ENCODE results near the gene S100A3.

The S100A3 gene

DNA sequence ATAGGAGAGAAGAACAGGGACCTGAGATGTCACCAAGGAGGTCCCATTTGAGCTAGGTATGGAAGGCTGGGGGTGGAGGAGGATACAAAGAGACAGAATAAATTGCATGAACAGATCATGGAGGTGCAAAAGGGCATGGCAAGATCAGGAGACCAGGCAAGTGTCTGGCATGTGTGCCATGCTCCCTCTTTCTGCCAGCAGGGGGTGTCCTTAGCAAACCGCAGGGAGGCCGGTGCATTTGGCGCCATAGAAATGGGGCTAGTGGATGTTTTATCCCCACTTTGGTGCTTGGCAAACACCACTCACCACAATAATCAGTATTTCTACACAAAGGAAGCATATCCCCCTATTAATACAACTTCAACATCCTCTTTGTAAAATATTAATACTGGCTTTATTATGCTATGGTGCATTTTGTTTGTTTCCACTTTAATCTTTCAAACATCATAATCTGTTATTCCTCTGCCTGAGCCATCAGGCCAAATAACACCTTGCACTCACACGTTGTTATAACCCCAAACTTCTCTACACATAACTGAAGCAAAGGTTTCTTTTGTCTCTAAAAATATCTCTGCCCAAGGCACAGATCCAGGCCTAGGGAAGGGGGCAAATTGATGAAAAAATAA is 39.2 kb downstream of the S100A3 start:
- DNase-seq (ENCODE audit: low spot score), result no peak

DNA sequence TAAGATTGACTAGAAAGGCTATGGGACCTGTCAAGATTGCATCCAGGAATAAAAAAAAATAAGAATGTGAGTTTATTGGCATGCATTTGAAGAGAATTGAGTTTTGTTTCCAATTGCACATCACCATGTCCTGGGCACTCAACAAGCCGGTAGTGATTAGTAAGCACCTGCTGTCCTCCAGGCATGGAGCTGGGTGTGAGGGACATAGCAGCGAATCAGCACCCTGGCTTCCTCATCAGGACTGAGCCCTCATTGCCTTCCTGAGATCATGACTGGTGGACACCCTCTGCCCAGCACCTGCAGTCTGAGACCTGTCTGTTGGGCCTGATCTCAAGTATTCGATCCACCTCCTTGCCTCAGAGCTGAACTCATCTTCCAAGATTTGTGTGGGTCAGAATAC is 40.0 kb downstream of the S100A3 start:
- DNase-seq (ENCODE audit: low spot score), result no peak

- no peak for DNase-seq (ENCODE audit: low spot score)
Observed at GRCh38 chr1:153507926-153508583, 41.0 kb downstream of the S100A3 start.

- no peak for DNase-seq (ENCODE audit: low spot score)
Observed at GRCh38 chr1:153506831-153507413, 42.1 kb downstream of the S100A3 start.

DNA sequence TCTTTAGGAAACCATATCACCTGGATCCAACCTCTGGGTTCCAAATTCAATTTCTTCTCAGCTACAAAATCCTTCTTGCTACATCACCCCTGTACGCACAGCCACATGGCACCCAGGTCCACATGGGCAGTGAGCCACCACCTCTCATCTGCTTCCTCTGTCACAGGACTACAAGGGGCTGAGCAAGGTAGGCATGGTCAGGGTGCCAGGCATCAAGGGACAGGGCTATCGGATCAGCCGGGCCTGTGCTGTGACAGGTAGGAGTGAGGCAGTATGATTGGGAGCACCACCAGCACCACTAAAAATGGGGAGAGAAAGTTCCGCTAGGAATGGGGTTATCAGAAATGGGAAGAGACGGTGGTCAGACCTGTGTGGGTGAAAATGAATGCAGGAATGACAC is 42.7 kb downstream of the S100A3 start:
- no peak for DNase-seq (ENCODE audit: low spot score)

- no peak for DNase-seq (ENCODE audit: low spot score)
Observed at GRCh38 chr1:153505576-153505975, 43.5 kb downstream of the S100A3 start.

DNA sequence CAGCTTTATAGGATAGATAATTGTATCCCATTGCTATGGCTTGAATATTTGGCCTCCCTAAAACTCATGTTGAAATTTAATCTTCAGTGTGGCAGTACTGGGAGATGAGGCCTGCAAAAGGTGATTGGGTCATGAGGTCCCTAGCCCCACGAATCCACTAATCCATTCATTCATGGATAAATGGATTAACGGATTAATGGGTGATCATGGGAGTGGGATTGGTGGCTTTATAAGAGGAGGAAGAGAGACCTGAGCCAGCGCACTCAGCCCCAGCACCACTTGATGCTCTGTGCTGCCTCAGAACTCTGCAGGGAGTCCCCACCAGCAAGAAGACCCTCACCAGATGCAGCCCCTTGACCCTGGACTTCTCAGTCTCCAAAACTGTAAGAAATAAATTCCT is 45.3 kb downstream of the S100A3 start:
- no peak for DNase-seq (ENCODE audit: low spot score)

- no peak for DNase-seq (ENCODE audit: low spot score)
Observed at GRCh38 chr1:153498746-153499145, 50.3 kb downstream of the S100A3 start.

All from pons (tissue), 1 donor.